Erythroblast (primary cell): ENCODE measurements around the gene CCNE1.

Experiments
- GATA1 ChIP-seq: IDR thresholded peaks from 2 replicates; pipeline ENCODE4 v1.6.1; 2011; ENCODE audit warnings: low read depth, mild to moderate bottlenecking, control low read depth, low read length, moderate library complexity
- POLR2A ChIP-seq: IDR thresholded peaks from 2 replicates; pipeline ENCODE4 v1.6.1; 2011; ENCODE audit warnings: mild to moderate bottlenecking, low read length

DNA sequence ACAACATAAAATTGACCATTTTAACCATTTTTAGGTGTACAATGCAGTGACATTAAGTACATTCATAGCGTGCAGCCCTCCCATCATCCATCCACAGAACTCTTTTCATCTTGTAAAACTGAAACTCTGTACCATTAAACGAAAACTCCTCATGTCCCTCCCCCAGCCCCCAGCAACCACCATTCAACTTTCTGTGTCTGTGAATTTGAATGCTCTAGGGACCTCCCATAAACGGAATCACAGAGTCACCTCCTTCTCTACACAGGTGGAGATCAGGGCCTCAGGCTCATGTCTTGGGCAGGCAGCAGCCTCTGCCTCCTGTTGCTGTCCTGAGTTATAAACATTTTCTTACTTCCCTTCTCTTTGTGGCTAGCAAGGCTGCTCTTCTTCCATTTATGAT lies 7.3 kb upstream of the CCNE1 start:
- TF ChIP-seq POLR2A: no peak
- no peak for TF ChIP-seq GATA1
